Astrocyte of the spinal cord (primary cell): Measurements from ENCODE around the gene ACAD9.

ENCODE experiments used
- DNase-seq: peaks from one replicate; pipeline ENCODE4 v3.0.0; 2011; ENCODE audit warnings: low read depth, low spot score
- H3K4me3 ChIP-seq: 2 replicates; pipeline ENCODE4 v1.5.1; 2011; ENCODE audit warnings: low read depth, mild to moderate bottlenecking, low read length, moderate library complexity
- in situ Hi-C: cut with HindIII; loops from 2 replicates; pipeline ENCODE4 v1.10.0; 2017; ENCODE audit warnings: low sequenced_read_pairs
- TF ChIP-seq, protein P1 (sequence below): IDR thresholded peaks from 2 replicates; pipeline ENCODE4 v1.5.1; 2012; ENCODE audit warnings: low read depth, mild to moderate bottlenecking, low read length, inconsistent platforms

Gene ACAD9

DNA sequence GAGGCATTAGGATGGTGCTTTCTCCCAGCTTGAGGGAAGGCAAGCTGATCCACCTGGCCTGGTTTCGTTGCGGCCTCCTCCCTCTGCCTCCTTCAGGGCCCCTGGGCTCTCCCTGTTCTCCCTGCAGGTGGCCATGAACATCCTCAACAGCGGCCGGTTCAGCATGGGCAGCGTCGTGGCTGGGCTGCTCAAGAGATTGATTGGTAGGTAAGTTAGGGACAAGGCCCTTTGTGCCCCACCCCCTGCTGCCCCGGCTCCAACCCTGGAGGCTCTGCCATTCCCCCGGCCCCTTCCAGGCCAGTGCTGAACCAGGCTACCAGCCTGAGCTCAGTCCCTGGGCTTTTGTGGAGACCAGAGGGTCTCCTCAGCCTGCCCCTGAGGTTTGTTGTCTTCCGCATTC, 23.0 kb downstream of the ACAD9 start:
- in situ Hi-C loops: no loop called here
- TF ChIP-seq, protein P1, sequence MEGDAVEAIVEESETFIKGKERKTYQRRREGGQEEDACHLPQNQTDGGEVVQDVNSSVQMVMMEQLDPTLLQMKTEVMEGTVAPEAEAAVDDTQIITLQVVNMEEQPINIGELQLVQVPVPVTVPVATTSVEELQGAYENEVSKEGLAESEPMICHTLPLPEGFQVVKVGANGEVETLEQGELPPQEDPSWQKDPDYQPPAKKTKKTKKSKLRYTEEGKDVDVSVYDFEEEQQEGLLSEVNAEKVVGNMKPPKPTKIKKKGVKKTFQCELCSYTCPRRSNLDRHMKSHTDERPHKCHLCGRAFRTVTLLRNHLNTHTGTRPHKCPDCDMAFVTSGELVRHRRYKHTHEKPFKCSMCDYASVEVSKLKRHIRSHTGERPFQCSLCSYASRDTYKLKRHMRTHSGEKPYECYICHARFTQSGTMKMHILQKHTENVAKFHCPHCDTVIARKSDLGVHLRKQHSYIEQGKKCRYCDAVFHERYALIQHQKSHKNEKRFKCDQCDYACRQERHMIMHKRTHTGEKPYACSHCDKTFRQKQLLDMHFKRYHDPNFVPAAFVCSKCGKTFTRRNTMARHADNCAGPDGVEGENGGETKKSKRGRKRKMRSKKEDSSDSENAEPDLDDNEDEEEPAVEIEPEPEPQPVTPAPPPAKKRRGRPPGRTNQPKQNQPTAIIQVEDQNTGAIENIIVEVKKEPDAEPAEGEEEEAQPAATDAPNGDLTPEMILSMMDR: no peak
- DNase-seq: no peak
- H3K4me3 ChIP-seq: no peak overlapping the region

DNA sequence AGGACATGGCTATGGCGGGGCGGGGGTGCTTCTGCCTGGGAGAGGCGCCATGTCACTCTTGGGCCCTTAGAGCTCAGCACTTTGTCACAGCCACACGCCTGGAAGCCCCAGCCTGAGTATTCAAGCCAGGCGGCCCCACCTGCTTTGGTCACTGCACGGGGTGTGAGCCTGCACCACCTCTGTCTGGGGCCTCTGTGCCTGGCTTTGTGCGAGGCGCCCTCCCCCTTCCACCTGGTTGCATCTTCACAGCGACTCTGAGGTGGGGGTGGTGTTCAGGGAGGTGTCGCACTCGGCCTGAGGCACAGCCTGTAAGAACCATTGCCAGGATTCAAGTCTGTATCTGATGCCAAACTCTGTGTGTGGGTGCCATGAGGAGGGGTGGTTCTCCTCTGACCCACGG, 24.1 kb downstream of the ACAD9 start:
- in situ Hi-C loops: no loop called here
- TF ChIP-seq, protein P1: no peak
- no peak for DNase-seq
- no peak overlapping the region for H3K4me3 ChIP-seq

GRCh38 chr3:128906031-128906803, 26.8 kb downstream of the ACAD9 start:
- DNase-seq: no peak
- in situ Hi-C loops: no loop called here
- TF ChIP-seq, protein P1: no peak
- no peak overlapping the region for H3K4me3 ChIP-seq

GRCh38 chr3:128906804-128907525, 27.5 kb downstream of the ACAD9 start:
- H3K4me3 ChIP-seq: no peak overlapping the region
- in situ Hi-C loops: no loop called here
- no peak for DNase-seq
- TF ChIP-seq, protein P1: no peak

DNA sequence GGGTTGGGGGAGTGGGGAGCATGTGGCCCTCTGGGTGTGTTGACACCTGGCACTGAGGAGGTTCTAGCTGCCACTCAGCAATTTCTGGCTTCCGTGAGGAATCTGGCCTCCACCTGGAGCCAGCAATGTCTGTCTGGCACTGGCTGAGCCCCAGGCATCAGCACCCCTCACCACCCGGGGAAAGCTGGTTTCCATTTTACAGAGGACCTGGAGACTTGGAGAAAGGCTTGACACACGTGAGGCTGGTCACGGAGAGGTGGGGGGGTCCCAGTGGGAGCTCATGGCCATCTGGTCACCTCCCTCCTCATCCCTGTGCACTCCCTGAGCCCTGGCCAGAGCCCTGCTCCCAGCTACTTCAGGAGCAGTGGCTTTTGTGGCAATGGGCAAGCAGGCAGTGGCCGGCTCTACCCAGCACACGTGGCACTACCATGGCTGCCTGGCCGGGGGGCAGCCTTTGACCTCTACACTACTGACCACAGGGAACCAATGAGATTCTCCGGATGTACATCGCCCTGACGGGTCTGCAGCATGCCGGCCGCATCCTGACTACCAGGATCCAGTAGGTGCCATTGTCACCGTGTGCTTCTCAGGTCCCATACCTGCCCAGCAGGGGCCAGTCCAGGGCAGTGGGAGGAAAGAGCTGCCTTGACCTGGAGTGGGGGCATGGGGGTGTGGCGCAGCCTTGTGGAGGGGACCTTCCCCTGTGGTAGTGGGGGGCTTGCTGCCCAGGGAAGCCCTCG, 28.5 kb downstream of the ACAD9 start:
- TF ChIP-seq, protein P1: no peak
- H3K4me3 ChIP-seq: no peak overlapping the region
- in situ Hi-C loops: no loop called here
- DNase-seq: no peak

- DNase-seq: no peak
- in situ Hi-C loops: no loop called here
- no peak overlapping the region for H3K4me3 ChIP-seq
- TF ChIP-seq, protein P1: no peak
These were observed 29.5 kb downstream of the ACAD9 start for GRCh38 chr3:128908951-128909350.
